HG03060 (cell line): ENCODE data around the gene WWP2.

Source experiments
- ATAC-seq: cut with Tn5 transposase; IDR thresholded peaks from one replicate; pipeline ENCODE4 v1.9.1; 2021; ENCODE audit warnings: low read depth, moderate number of reproducible peaks; ENCODE audit not compliant: unreplicated experiment

Gene WWP2

GRCh38 chr16:69883744-69884143, 121.6 kb downstream of the WWP2 start:
- no peak for ATAC-seq

- ATAC-seq: no peak
These were observed 123.6 kb downstream of the WWP2 start for GRCh38 chr16:69885722-69886121.

GRCh38 chr16:69886726-69887125, 124.6 kb downstream of the WWP2 start:
- ATAC-seq: no peak

GRCh38 chr16:69888005-69888590, 126.0 kb downstream of the WWP2 start:
- no peak for ATAC-seq

DNA sequence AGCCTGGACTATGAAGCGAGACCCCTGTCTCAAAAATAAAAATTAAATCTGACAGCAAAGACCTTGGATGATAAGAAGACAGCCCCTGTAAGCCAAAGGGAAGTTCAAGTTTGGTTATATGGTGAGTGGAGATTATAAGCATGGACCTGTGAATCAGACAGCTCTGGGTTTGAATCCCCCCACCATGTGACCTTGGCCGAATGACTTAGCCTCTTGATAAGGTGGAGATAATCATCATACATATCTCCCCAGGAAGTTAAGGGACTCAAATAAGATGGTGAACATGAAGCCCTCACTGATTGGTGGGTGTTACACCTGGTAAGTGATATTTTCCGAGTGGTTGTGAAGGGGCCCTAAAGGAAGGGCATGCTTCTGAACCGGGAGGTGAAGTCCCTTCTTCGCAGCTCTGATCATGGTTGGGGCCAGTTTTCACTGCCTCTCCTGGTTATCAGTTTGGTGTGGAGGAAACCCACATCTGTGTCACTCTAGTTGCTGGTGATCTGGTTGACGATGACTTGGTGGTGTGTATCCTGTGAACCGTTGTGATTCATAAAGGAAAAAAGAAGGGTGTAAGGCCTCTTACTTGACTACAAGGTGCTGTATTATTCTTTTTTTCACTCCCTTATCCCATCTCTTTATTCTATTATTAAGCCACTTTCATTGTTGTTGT, 127.3 kb downstream of the WWP2 start:
- no peak for ATAC-seq

DNA sequence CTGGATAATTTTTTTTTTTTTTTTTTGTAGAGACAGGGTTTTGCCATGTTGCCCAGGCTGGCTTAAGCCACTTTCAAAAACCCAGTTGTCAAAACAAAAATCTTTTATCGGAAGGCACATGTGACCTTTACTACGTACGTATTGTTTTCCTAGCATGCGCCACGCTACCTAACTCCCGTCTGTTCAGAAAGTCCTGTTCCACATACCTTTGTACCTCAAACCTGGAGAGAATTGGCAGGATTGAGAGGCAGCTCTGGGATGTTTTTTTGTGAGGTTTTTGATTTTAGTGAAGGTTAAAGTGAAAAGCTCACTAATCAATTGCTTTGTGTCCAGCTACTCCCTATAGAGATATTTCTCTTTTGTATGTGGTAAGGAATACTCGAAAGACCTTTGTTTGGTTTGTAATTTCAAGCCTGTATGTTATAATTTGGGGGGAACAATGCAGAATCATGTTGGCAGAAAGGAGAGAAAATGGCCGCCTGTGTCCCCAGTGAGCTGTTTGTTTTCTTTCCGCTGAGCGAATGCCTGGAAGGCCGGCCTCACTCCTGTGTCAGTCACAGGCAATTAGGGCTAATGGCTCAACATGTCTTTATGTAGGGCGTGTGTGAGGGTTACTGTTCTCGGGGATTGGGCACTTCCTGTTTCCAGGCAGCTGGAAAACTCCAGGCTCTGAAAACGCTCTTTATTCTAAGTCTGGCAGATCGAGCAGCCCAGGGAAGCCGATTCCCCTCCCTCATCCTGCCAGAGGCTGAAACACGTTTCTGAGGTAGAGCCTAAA, 128.2 kb downstream of the WWP2 start:
- no peak for ATAC-seq

GRCh38 chr16:69890892-69891282, 128.8 kb downstream of the WWP2 start:
- no peak for ATAC-seq

DNA sequence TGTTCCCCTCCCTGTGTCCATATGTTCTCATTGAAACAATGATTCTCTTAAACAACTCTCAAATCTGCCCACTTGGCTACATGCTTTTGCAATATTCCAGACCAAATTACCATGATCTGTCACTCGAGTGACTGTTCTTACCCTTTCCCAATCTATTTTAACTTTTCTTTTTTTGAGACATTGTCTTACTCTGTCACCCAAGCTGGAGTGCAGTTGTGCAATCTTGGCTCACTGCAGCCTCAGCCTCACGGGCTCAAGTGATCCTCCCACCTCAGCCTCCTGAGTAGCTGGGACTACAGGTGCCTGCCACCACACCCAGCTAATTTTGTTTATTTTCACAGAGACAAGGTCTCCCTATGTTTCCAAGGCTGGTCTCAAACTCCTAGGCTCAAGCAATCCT, 130.2 kb downstream of the WWP2 start:
- no peak for ATAC-seq

GRCh38 chr16:69893106-69893505, 131.0 kb downstream of the WWP2 start:
- ATAC-seq: no peak

GRCh38 chr16:69894676-69895075, 132.5 kb downstream of the WWP2 start:
- ATAC-seq: no peak

DNA sequence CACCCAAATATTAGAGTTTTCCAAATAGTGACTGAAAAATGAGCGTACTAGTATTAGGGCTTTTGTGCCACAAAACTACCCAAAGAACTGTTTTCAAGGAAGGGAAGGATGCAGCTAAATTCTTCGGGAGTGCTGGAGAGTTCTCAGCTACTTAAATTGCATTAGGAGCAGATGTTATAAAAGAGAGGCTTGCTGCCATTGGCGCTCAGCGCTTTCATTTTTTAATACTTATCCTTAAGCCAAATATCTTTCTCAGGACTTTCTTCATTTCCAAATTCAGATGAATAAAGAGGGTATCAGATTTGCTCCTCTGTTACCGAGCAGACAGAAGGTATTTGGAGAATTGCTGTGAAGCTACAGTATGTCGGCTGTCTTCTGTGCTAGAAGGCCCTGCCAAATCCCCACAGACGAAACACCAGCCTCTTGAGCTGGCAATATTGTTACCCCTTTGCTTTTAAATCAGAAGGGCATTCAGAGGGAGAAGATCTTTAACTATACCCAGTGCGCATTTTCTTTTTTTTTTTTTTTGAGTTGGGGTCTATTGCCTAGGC, 141.8 kb downstream of the WWP2 start:
- no peak for ATAC-seq

- no peak for ATAC-seq
These were observed 142.5 kb downstream of the WWP2 start for GRCh38 chr16:69904495-69905170.

GRCh38 chr16:69905171-69905555, 143.0 kb downstream of the WWP2 start:
- no peak for ATAC-seq

DNA sequence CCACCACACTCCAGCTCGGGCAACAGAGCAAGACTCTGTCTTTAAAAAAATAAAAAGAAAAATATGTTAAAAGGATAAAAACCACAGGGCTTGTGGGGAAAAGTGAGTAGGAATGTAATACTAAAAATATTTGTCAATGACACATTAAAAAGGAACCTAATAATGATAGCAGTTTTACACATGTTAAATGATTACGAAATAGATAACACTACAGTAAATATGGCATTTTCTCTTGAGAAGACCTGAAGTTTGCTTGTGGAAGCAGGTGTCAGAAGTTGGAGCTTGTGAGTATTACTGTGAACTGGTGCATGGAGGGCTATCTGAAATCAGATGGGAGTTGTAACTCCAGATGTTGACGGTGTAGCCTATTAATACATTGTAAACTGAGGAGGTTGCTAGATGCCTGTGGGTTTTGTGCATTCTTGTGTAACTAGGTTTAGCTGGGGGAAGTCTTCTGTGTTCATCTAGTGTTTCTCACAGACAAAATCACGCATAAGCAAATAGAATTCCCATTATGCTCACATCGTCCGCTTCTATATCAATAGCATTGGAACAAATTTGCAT, 144.8 kb downstream of the WWP2 start:
- no peak for ATAC-seq

GRCh38 chr16:69909043-69909442, 146.9 kb downstream of the WWP2 start:
- no peak for ATAC-seq

DNA sequence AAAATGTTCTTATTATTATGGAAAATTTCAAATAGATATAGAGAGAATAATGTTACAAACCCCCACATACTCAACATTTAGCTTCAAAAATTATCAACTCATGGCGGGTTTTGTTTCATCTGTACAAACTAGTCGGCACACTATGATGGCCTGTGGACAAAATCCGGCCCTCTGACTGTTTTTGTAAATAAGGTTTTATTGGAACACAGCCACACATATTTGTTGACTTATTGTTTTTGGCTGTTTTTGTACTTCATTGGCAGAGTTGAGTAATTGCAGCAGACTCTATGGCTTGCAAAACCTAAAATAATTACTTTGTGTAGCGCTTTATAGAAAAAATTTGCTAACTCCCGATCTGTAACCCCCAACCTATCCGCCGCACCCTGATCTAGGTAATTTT, 147.6 kb downstream of the WWP2 start:
- no peak for ATAC-seq

- no peak for ATAC-seq
These were observed 148.8 kb downstream of the WWP2 start for GRCh38 chr16:69910964-69911363.

GRCh38 chr16:69916462-69916861, 154.3 kb downstream of the WWP2 start:
- no peak for ATAC-seq

DNA sequence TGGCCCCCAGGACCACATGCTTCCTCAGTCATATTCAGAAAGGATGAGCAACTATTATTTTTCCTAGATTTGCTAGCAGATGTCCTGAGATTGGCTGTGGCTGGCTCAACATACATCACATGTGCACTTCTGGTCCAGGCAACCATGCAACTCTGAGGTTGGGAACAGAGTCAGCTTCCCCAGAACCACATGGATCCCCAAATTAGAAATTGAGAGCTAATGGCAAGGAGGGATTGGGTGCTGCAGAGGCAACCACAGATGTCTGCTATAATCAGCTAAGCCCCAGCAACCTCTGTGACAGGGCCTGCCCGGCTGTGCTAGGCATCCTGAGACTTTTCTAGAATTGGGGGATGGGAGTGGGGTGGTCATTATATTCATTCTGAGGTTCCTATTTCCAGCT, 155.2 kb downstream of the WWP2 start:
- no peak for ATAC-seq

DNA sequence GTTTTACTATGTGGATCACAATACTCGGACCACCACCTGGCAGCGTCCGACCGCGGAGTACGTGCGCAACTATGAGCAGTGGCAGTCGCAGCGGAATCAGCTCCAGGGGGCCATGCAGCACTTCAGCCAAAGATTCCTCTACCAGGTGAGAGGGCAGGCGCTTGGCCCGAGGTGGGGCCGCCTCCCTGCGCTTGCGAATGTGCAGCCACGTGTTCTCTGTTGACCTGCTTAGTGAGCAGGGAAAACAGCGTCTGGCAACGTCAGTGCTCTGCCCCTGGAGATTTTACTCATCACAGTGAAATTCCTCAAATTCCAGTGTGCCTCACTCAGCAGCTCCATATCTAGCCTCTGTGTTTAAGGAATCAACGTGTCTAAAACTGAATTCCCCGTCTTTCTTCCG, 155.6 kb downstream of the WWP2 start:
- ATAC-seq: no peak

DNA sequence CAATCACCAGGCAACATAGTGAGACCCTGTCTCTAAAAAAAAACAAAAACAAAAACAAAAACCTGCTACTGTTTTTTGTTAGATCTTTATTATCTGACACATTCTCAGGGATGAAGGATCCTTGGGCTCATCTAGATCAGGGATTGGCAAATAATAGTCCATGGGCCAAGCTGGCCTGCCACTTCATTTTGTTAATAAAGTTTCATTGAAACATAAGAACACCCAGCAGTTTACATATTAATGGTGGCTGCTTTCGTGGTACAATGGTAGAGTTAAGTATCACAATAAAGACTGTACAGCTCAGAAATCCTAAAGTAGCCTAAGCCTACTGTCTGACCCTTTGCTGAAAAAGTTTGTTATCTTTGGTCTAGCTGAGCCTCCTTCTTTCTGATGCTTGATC, 156.1 kb downstream of the WWP2 start:
- ATAC-seq: no peak
